Femur (tissue), 1 donor: ENCODE measurements around the gene GBX2.

Experiments used
- DNase-seq: peaks from one replicate; pipeline ENCODE4 v3.0.0-alpha.2; 2017

GBX2 gene

GRCh38 chr2:236166796-236167296, 1.3 kb downstream of the GBX2 start:
- no peak for DNase-seq

DNA sequence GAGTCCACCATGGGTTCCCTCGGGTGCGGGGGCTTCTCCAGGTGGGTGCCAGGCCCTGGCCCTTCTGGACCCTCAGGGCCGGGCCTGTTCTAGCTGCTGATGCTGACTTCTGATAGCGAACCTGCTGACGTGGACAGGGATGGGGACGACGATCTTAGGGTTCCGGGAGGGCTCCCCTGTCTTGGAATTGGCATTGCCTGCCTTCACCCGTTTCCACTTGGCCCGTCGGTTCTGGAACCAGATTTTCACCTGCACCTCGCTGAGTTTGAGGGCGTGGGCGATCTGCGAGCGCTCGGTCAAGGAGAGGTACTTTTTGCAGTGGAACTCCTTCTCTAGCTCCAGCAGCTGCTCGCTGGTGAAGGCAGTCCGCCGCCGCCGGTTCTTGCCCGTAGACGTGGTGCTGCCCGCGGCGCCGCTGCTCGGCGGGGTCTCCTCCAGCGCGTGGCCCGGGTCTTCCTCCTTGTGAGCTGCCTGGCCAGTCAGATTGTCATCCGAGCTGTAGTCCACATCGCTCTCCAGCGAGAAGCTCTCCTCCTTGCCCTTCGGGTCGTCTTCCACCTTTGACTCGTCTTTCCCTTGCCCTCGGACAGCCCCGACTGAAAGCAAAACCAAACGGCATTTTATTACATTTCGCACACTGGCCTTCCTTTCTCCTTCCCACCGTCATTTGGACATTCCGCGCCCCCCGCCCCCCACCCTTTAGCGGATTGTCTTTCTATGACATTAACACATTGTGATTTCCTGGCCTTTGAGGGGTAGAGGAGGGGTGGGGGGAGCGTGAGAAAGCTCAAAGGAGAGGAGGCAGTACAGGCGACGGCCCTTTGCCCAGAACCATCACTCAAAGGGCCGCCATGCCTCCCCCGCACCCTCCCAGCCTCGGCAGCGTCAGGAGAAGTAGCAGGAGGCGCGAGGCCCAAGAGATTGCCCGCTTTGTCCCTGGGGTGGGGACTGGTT, 2.1 kb downstream of the GBX2 start:
- no peak for DNase-seq

GRCh38 chr2:236164925-236165841, 3.0 kb downstream of the GBX2 start:
- no peak for DNase-seq

- DNase-seq = peak; percentile 43
These were observed 3.8 kb downstream of the GBX2 start for GRCh38 chr2:236164201-236164924.

DNA sequence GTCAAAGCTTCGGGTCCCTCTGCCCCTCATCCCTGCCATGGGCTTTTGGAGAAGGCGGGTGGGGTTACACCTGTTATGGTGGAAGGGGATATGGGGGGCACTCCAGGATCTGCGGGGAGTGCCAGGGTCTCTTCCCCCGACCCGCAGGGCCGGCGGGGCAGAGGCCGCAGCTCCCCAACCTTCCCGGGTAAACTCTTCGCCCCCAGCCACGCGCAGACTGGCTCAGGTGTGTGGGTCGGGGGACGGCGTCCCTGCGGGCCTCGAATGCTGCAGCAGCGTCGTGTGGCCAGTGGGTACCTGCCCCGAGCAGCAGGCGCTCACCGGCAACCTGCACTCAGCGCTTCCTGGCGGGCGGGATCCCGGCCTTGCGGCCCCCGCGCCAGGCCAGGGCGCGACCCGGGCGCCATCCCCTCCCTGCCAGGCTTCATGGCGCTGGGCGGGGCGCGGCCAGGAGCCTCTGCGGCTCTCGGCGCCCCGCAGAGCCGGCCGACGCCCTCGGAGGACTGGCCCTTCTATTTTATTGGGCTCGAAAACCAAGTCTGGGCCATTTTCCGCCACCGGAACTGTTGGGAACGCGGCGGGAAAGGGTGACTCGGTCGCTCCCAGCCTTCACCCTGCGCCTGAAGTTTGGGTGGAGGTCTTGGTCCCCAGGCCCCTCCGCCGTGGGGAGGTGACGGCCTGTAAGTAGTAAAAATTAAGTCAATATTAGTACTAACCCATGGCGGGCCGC, 4.5 kb downstream of the GBX2 start:
- no peak for DNase-seq

GRCh38 chr2:236162882-236163470, 5.2 kb downstream of the GBX2 start:
- no peak for DNase-seq

DNA sequence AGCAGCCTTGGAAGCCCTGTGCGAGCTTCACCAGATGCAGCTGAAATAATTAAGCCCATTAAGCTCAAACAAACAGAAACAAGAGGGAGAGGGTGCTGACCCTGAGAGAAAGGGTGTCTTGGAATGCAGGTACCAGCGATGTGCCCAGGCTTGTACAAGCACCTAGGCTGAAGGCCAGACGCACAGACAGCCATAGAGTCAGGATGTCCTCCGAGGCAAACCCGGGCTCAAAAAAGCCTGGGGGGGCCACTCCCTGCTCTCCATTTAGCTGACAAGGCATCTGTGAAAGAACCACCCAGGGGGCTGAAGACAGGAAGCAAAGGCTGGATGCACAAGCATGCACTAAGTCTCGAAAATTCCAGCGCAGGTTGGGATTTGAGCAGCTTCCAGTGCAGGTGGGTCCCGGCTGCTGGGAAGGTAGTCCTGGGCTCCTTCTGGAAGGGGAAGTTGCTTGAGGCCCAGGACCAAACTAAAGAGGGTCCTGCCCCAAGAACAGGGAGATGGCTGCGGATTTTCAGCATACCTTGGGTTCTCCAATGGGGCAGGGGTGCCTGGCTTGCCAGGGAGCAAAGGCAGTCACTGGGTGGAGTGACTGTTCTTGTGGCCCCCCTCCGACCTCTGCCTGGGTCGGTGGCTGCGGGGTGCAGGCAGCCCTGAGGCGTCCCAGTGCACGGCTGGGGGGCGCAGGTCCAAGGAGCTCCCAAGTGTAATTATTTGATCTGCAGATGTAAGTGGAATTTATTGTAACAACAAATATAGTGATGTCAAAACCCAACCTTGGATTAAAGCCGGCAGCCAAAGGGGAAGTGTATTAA, 5.9 kb downstream of the GBX2 start:
- DNase-seq = no peak

DNA sequence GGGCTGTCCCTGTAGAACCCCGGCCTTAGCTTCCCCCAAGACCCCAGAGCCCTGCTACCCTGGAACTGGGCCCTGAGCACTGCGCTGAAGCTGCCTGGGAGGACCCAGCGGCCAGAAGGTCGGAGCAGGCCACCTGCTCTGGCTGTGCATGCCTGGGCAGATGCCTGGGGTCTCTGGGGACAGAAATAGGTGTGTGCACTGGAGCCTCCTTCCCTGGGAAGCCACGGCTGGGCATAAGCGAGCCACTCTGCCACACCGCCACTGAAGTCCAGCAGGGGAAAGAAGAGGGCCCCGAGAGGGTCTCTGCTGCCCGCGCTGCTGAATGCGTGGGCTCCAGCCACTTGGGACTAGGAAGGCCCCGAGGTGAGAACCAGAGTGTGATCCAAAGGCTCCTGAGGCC, 6.7 kb downstream of the GBX2 start:
- DNase-seq = no peak

DNA sequence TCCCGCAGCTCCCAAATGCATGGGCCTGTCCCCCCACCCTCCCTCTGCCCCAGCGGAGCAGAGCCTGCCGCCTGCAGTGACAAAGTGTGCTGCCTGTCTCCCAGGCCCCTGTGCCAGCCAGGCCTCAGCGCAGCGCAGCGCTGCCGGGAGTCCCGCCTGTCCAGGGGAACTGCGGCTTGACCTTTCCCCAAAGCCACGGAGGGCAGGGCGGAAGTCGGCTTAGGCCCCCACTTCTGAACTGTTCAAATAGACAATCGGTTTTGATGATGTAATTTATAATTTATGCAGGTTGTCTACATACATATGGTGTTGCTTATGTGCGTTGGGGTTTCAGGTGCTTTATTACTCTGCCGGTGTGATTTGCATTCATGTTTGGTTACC, 7.1 kb downstream of the GBX2 start:
- DNase-seq = no peak

DNA sequence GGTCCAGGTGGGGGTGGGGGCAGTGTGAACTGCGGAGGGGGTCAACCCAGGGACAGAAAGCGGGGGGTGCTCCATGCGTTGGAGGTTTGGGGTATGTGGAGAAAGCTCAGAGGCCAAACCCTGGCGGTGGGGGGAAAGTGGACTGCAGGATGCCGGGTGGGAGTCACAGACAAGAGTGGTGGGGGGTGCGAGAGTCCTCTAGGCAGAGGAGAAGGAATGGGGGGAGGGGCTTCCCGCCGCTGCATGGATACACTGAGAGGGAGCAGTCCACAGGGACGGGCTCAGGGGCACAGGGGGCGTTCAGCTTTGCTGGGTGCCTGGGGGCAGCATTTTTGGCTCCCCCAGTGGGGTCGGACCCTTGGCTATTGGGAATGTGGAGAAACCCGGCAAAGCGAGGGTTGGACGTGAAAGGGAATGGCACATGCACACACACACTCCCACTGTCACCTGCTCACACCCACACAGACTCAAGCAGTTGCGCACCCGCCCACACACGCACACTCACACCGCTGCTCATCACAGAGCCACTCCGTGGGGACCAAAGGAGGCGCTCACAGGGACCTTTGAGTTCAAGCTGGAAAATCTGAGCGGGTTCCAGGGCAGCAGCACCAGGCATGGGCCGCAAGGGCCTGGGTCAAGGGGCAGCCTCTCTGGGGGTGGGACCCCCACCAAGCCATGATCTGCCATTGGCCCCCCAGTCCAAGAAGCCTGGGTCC, 7.7 kb downstream of the GBX2 start:
- no peak for DNase-seq

DNA sequence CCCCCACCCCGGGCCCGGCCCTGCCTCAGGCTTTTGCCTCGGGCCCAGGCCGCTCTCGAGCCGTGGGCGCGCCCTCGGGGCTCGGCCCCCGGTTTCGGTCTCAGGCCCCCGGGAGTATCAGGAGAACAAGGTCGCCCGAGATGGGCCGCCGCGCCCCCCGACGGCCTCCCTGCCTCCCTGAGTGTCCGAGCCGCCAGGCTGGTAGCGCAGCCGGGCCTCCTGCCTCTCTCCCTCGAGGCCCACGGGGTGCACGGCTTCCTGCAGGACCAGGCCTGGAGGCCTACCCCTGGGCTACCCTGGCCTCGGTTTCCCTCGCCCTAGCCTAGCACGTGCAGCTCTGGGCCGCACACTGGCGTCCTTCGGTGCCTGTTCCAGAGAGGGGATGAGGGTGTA, 8.4 kb downstream of the GBX2 start:
- no peak for DNase-seq

DNA sequence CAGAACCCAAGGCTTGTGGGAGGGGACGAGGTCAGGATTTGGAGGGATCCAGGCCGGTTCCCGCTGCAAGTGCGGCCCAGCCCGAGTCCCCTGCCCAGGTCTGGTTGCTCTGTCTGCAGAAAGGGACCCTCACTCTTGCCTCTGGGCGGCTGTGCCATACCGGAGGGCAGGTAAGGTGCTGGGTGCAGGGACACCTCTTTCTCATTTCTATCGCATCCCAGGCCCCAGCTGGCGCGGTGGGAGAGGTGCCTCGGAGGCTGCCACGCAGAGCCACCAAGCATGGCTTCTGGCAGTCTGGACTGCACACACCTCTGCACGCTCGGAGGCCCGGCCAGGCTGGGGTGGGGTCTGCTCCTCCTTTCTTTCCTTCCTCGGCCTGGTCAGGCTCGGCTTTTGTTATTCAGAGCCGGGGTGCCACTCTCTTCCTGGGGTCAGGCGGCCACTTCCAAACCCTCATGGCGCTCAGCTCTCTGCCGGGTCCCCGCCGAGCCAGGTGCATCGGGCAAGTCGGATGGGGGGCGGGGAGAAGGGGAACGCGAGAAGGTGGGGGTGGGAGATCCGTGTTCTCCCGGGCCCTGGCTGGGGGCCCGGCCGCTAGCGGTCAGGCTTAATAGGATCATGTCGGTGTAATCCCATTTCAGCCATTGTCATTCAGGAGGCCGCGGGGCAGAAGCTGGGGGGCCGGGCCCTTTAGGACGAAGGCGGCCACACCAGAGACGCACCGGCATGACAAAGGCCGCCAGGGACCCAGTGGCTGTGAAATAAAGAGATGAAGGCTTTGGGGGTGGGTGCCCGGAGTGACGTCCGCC, 9.0 kb downstream of the GBX2 start:
- no peak for DNase-seq

DNA sequence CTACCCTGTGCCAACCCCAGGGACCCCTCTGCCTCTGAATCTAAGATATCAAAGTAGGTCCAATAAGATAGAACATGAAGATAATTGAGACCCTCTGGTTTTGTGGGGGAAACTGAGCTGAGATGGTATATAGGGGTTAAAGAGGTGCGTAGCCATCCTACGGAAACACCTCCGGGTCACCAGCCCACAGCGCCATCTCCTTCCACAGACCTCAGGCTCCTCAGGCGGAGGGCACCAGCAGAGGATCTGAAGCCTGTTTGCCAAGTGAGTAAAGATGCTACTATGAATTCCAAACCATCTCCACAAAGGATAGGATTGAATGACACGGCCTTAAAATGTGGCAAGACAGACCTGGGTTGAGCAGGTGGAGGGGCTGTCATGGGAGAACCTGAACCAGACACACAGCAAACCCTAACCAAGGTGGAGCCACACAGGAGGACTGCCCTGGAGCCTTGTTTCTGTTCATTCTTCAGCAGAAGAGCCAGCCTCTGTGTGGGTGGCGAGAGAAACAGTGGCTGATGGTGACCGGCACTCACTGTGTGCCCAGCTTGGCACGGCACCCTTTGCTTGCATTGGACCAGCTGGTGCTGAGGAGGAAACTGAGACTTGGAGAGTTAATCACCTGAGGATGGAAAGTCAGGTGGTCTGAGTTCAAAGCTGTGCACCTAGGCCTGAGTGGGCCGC, 10.2 kb downstream of the GBX2 start:
- no peak for DNase-seq

GRCh38 chr2:236157366-236157765, 10.8 kb downstream of the GBX2 start:
- DNase-seq = no peak

DNA sequence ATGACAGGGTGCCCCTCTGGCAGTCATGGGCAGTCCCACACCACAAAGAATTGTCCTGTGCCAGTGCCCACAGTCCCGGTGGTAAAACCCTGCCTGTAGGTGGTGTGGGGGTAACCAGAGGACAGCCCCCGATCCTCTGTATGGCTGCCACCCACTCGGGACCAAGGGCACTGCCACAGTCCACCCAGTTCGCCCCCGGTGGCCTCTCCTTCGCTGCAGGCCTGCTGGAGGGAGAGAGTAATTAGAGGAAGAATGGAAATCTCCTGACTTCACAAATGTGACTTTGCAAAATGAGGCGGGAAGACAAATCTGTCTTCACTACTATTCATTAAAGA, 11.4 kb downstream of the GBX2 start:
- DNase-seq = no peak

DNA sequence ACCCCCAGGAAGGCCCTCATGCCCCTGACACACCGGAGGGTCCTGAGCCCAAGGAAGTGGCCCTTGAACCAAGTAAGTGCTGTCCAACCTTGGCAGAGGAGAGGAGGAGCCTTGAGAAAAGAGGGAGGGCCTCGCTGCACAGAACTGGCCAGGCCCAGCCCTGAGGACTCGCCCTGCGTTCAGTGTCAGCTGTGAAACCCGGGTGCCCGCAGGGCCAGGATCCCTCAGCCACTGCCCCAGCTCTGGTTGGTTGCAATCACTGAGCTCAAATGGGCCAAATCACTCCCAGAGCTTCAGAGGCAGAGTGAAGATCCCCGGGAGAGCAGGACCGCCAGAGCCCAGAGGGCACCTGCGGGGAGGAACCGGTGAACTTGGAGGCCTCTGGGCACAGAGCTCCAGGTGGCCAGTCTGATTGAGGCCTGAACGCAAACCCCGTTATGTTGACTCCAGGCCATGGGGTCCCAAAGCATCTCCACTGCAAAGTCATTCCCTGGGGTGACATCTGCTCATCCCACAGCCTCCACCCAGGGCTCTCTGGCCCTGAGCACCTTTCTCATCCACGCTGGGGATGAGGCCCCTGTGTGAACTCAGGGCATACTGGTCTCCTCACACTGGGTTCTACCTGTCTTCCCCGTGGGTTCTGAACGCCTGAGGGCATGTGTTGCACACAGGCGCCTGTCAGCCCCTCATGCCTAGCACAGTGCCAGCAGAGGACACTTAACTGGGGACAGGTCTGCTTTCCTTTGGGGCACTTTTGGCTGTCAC, 11.9 kb downstream of the GBX2 start:
- DNase-seq = no peak

DNA sequence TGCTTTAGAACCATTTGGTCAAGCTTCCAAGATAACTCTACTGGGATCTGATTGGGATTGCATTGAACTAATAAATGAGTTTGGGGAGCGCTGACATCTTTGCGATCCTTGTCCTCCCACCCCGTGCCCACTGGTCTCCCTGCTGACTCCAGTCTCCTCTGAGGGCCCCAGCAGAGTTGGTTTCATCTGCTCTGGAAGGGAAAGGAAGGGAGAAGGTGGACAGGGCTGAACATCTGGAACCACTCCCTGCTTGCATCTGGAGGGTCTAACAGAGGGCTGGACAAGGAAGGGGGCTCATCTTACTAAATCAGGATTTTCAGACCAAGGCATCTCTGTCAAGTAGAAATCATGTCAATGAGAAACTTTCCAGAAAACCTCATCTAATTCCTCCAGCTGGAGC, 12.8 kb downstream of the GBX2 start:
- no peak for DNase-seq

- no peak for DNase-seq
These were observed 21.8 kb downstream of the GBX2 start for GRCh38 chr2:236146436-236146835.
